Hepatocyte (in vitro differentiated cells): ENCODE data around the gene CHD1L. TPM values are rescaled to one million over a fixed set of nuclear protein-coding genes. Genes with fewer than 3 reads are reported as not detected.

Experiments
- DNase-seq: peaks from one replicate; pipeline ENCODE4 v3.0.0-alpha.2; 2016; ENCODE audit warnings: low spot score
- H2AFZ ChIP-seq: fragments of 200-600 bp; sonication (generic); 2 replicates; pipeline ENCODE4 v1.6.0; 2016; ENCODE audit warnings: antibody characterized with exemption, mild to moderate bottlenecking
- H3K27ac ChIP-seq: fragments of 200-600 bp; sonication (generic); 2 replicates; pipeline ENCODE4 v1.5.1; 2016; ENCODE audit warnings: mild to moderate bottlenecking
- H3K27me3 ChIP-seq: fragments of 200-600 bp; sonication (generic); 2 replicates; pipeline ENCODE4 v1.6.1; 2016
- H3K36me3 ChIP-seq: fragments of 200-600 bp; sonication (generic); replicated peaks from 2 replicates; pipeline ENCODE4 v1.5.1; 2016; ENCODE audit warnings: low read depth; ENCODE audit not compliant: insufficient read depth
- H3K4me1 ChIP-seq: fragments of 200-600 bp; sonication (generic); 2 replicates; pipeline ENCODE4 v1.5.1; 2016; ENCODE audit warnings: mild to moderate bottlenecking, moderate library complexity; ENCODE audit not compliant: insufficient read depth
- H3K4me2 ChIP-seq: fragments of 200-600 bp; sonication (generic); 2 replicates; pipeline ENCODE4 v1.6.0; 2016
- H3K4me3 ChIP-seq: fragments of 200-600 bp; sonication (generic); 2 replicates; pipeline ENCODE4 v1.5.1; 2016; ENCODE audit warnings: mild to moderate bottlenecking
- H3K79me2 ChIP-seq: fragments of 200-600 bp; sonication (generic); 2 replicates; pipeline ENCODE4 v1.6.0; 2017; ENCODE audit warnings: mild to moderate bottlenecking
- H3K9me2 ChIP-seq: fragments of 200-600 bp; sonication (generic); replicated peaks from 2 replicates; pipeline ENCODE4 v1.6.0; 2017; ENCODE audit warnings: mild to moderate bottlenecking; ENCODE audit not compliant: insufficient read depth
- H3K9me3 ChIP-seq: fragments of 200-600 bp; sonication (generic); 2 replicates; pipeline ENCODE4 v1.5.1; 2016; ENCODE audit warnings: low read depth, mild to moderate bottlenecking
- H4K20me1 ChIP-seq: fragments of 200-600 bp; sonication (generic); 2 replicates; pipeline ENCODE4 v1.6.0; 2016; ENCODE audit warnings: mild to moderate bottlenecking; ENCODE audit not compliant: insufficient read depth, poor library complexity, severe bottlenecking
- CTCF ChIP-seq: fragments of 200-600 bp; sonication (generic); IDR thresholded peaks from 2 replicates; pipeline ENCODE4 v1.5.1; 2016; ENCODE audit warnings: antibody characterized with exemption, mild to moderate bottlenecking; ENCODE audit not compliant: poor library complexity
- EZH2 ChIP-seq: fragments of 200-600 bp; sonication (generic); IDR thresholded peaks from 2 replicates; pipeline ENCODE4 v1.6.1; 2016; ENCODE audit warnings: antibody characterized with exemption, mild to moderate bottlenecking, borderline replicate concordance
- EZH2phosphoT487 ChIP-seq: fragments of 200-600 bp; sonication (generic); IDR thresholded peaks from one replicate; pipeline ENCODE4 v1.6.1; 2018; ENCODE audit warnings: antibody characterized with exemption, mild to moderate bottlenecking, low read depth, moderate library complexity; ENCODE audit not compliant: unreplicated experiment, severe bottlenecking
- WGBS: methylation state at CpG from one replicate; pipeline ENCODE4 v1.1.6; 2016; ENCODE audit warnings: low lambda C conversion rate; ENCODE audit errors: missing lambda C conversion rate; 5-methylcytosine and 5-hydroxymethylcytosine counted together
- polyA plus RNA-seq: library from polyadenylated mRNA; unstranded; fragments of >200 nt; fragmentation: Nextera tagmentation; extraction: Ambion mirVana; gene quantifications from 2 replicates; pipeline ENCODE4 v1.2.1, GENCODE V29; 2016
- total RNA-seq: library from RNA; depleted of rRNA; stranded (reverse); fragments of >200 nt; gene quantifications from 2 replicates; pipeline ENCODE4 v1.2.3, GENCODE V29; 2014

The CHD1L gene
- total and polyA plus RNA-seq, 2 experiments from 2014 or later = 30.0 to 41.6 TPM

GRCh38 chr1:147267711-147268110, 25.2 kb downstream of the CHD1L start:
- no peaks in the 10 kb centered on the region for H4K20me1 ChIP-seq
- no peak overlapping the region for H3K27ac ChIP-seq
- no peak overlapping the region for H3K4me2 ChIP-seq
- no peak for DNase-seq
- H3K4me3 ChIP-seq = no peak overlapping the region
- H3K79me2 ChIP-seq = no peaks in the 10 kb centered on the region
- no peaks in the 10 kb centered on the region for H3K4me1 ChIP-seq
- H2AFZ ChIP-seq = no peak overlapping the region
- H3K9me3 ChIP-seq = no peaks in the 10 kb centered on the region
- WGBS = 99% methylated on average over 4 of the region's 4 CpGs
- no peaks in the 10 kb centered on the region for H3K9me2 ChIP-seq
- H3K27me3 ChIP-seq = no peaks in the 10 kb centered on the region
- no peaks in the 10 kb centered on the region for H3K36me3 ChIP-seq
- TF ChIP-seq EZH2 (no peak), CTCF (no peak), EZH2phosphoT487 (no peak)

- no peaks in the 10 kb centered on the region for H3K9me3 ChIP-seq
- H3K27me3 ChIP-seq = no peaks in the 10 kb centered on the region
- no peak overlapping the region for H3K4me2 ChIP-seq
- DNase-seq = no peak
- H4K20me1 ChIP-seq = no peaks in the 10 kb centered on the region
- no peaks in the 10 kb centered on the region for H3K4me1 ChIP-seq
- no peak overlapping the region for H3K4me3 ChIP-seq
- 87% methylated on average over 2 of the region's 2 CpGs for WGBS
- H2AFZ ChIP-seq = no peak overlapping the region
- H3K9me2 ChIP-seq = no peaks in the 10 kb centered on the region
- H3K79me2 ChIP-seq = no peaks in the 10 kb centered on the region
- no peaks in the 10 kb centered on the region for H3K36me3 ChIP-seq
- H3K27ac ChIP-seq = no peak overlapping the region
- TF ChIP-seq EZH2 = no peak
- no peak for TF ChIP-seq EZH2phosphoT487
- no peak for TF ChIP-seq CTCF
Observed at GRCh38 chr1:147270721-147271120, 28.2 kb downstream of the CHD1L start.

GRCh38 chr1:147272042-147272441, 29.6 kb downstream of the CHD1L start:
- Histone ChIP-seq H3K4me3 (no peak overlapping the region), H3K27ac (no peak overlapping the region), H3K4me1 (no peaks in the 10 kb centered on the region), H3K9me2 (no peaks in the 10 kb centered on the region), H3K27me3 (no peaks in the 10 kb centered on the region), H3K9me3 (no peaks in the 10 kb centered on the region), H3K36me3 (no peaks in the 10 kb centered on the region), H4K20me1 (no peaks in the 10 kb centered on the region), H3K79me2 (no peaks in the 10 kb centered on the region), H3K4me2 (no peak overlapping the region), H2AFZ (no peak overlapping the region)
- TF ChIP-seq CTCF = no peak
- no peak for TF ChIP-seq EZH2
- no peak for TF ChIP-seq EZH2phosphoT487
- no peak for DNase-seq
- 78% methylated on average over 3 of the region's 3 CpGs for WGBS
